Measurements from ENCODE around the gene MED13L.

Gene MED13L

GRCh38 chr12:115966376-115966775 lies 311.1 kb downstream of the MED13L start:
- no peak for DNase-seq (ENCODE audit: low spot score)

GRCh38 chr12:115964626-115965025 lies 312.9 kb downstream of the MED13L start:
- no peak for DNase-seq (ENCODE audit: low spot score)

- DNase-seq (ENCODE audit: low spot score), result no peak
Observed at GRCh38 chr12:115964214-115964613, 313.3 kb downstream of the MED13L start.

- DNase-seq (ENCODE audit: low spot score), result no peak
Observed at GRCh38 chr12:115962216-115962615, 315.3 kb downstream of the MED13L start.

- DNase-seq (ENCODE audit: low spot score), result no peak
Observed at GRCh38 chr12:115960868-115961802, 316.4 kb downstream of the MED13L start.

- DNase-seq (ENCODE audit: low spot score), result no peak
Observed at GRCh38 chr12:115957686-115958290, 319.7 kb downstream of the MED13L start.

- DNase-seq (ENCODE audit: low spot score), result no peak
Observed at GRCh38 chr12:115956659-115957058, 320.8 kb downstream of the MED13L start.

- DNase-seq (ENCODE audit: low spot score), result no peak
Observed at GRCh38 chr12:115956236-115956635, 321.3 kb downstream of the MED13L start.

- DNase-seq (ENCODE audit: low spot score), result no peak
Observed at GRCh38 chr12:115953450-115953849, 324.0 kb downstream of the MED13L start.

GRCh38 chr12:115953031-115953430 lies 324.5 kb downstream of the MED13L start:
- DNase-seq (ENCODE audit: low spot score), result no peak

- DNase-seq (ENCODE audit: low spot score), result no peak
Observed at GRCh38 chr12:115950959-115951358, 326.5 kb downstream of the MED13L start.

- no peak for DNase-seq (ENCODE audit: low spot score)
Observed at GRCh38 chr12:115949675-115950074, 327.8 kb downstream of the MED13L start.

- no peak for DNase-seq (ENCODE audit: low spot score)
Observed at GRCh38 chr12:115947696-115948062, 329.8 kb downstream of the MED13L start.

GRCh38 chr12:115946867-115947695 lies 330.4 kb downstream of the MED13L start:
- no peak for DNase-seq (ENCODE audit: low spot score)

- DNase-seq (ENCODE audit: low spot score), result no peak
Observed at GRCh38 chr12:115946092-115946491, 331.4 kb downstream of the MED13L start.

GRCh38 chr12:115945491-115945885 lies 332.0 kb downstream of the MED13L start:
- DNase-seq (ENCODE audit: low spot score), result no peak

GRCh38 chr12:115944837-115945490 lies 332.5 kb downstream of the MED13L start:
- no peak for DNase-seq (ENCODE audit: low spot score)

GRCh38 chr12:115944392-115944742 lies 333.1 kb downstream of the MED13L start:
- DNase-seq (ENCODE audit: low spot score), result no peak

- DNase-seq (ENCODE audit: low spot score), result no peak
Observed at GRCh38 chr12:115943630-115944391, 333.7 kb downstream of the MED13L start.

GRCh38 chr12:115943310-115943629 lies 334.2 kb downstream of the MED13L start:
- no peak for DNase-seq (ENCODE audit: low spot score)

GRCh38 chr12:115942346-115942745 lies 335.1 kb downstream of the MED13L start:
- no peak for DNase-seq (ENCODE audit: low spot score)

- DNase-seq (ENCODE audit: low spot score), result no peak
Observed at GRCh38 chr12:115941362-115941761, 336.1 kb downstream of the MED13L start.

Measured in kidney capillary endothelial cell (primary cell).